SU-DHL-6 (cell line): ENCODE data around the gene ATOX1.

ENCODE experiments used
- H2AFZ ChIP-seq: fragments of 200-600 bp; sonication (generic); 2 replicates; pipeline ENCODE4 v1.6.1; 2014; ENCODE audit warnings: low read depth, mild to moderate bottlenecking, moderate library complexity, mixed read lengths, antibody characterized with exemption, low read length; ENCODE audit not compliant: severe bottlenecking
- H3F3A ChIP-seq: fragments of 200-600 bp; shearing (Covaris generic); 2 replicates; pipeline ENCODE4 v1.6.0; 2016; ENCODE audit warnings: antibody characterized with exemption, mild to moderate bottlenecking; ENCODE audit not compliant: insufficient read depth
- H3K27ac ChIP-seq: fragments of 200-600 bp; sonication (generic); 2 replicates; pipeline ENCODE4 v1.5.1; 2016; ENCODE audit warnings: low read depth, mild to moderate bottlenecking, low read length, moderate library complexity, mixed read lengths
- H3K27me3 ChIP-seq: fragments of 200-600 bp; sonication (generic), shearing (Covaris generic); 2 replicates; pipeline ENCODE4 v1.6.0; 2014; ENCODE audit warnings: mild to moderate bottlenecking, low read length
- H3K36me3 ChIP-seq: fragments of 200-600 bp; sonication (generic); 2 replicates; pipeline ENCODE4 v1.6.1; 2014; ENCODE audit warnings: mild to moderate bottlenecking, low read length, mixed read lengths
- H3K4me2 ChIP-seq: fragments of 300-600, 200-600 bp; shearing (Covaris generic), sonication (generic); 2 replicates; pipeline ENCODE4 v1.6.0; 2014; ENCODE audit warnings: low read length, low read depth, mild to moderate bottlenecking; ENCODE audit not compliant: poor library complexity, severe bottlenecking
- H3K4me3 ChIP-seq: fragments of 200-600 bp; sonication (generic); 2 replicates; pipeline ENCODE4 v1.5.1; 2014; ENCODE audit warnings: antibody characterized with exemption, low read length, mild to moderate bottlenecking, mixed read lengths; ENCODE audit not compliant: insufficient read depth, poor library complexity, severe bottlenecking
- H3K79me2 ChIP-seq: fragments of 200-600 bp; sonication (generic); 2 replicates; pipeline ENCODE4 v1.6.1; 2014; ENCODE audit warnings: mild to moderate bottlenecking, low read length, moderate library complexity; ENCODE audit not compliant: insufficient read depth
- H3K9ac ChIP-seq: fragments of 200-600 bp; sonication (generic); 2 replicates; pipeline ENCODE4 v1.7.0; 2014; ENCODE audit warnings: mild to moderate bottlenecking, low read length
- H3K9me2 ChIP-seq: fragments of 200-600 bp; sonication (generic); replicated peaks from 2 replicates; pipeline ENCODE4 v1.6.1; 2014; ENCODE audit warnings: low read length; ENCODE audit not compliant: insufficient read depth
- H3K9me3 ChIP-seq: fragments of 200-600 bp; sonication (generic); 2 replicates; pipeline ENCODE4 v1.6.1; 2014; ENCODE audit warnings: low read length, mixed read lengths; ENCODE audit not compliant: insufficient read depth
- H4K20me1 ChIP-seq: fragments of 200-600 bp; sonication (generic); 2 replicates; pipeline ENCODE4 v1.6.1; 2014; ENCODE audit warnings: low read depth, mild to moderate bottlenecking, antibody characterized with exemption, low read length, moderate library complexity, mixed read lengths
- CTCF ChIP-seq: fragments of 200-600 bp; sonication (generic); IDR thresholded peaks from one replicate; pipeline ENCODE4 v1.5.1; 2017; ENCODE audit warnings: antibody characterized with exemption, mild to moderate bottlenecking, low read length, moderate library complexity; ENCODE audit not compliant: insufficient read depth, poor library complexity, severe bottlenecking
- EZH2phosphoT487 ChIP-seq: fragments of 200-600 bp; sonication (generic), shearing (Covaris generic); conservative IDR thresholded peaks from 2 replicates; pipeline ENCODE4 v1.6.1; 2018; ENCODE audit warnings: mild to moderate bottlenecking, antibody characterized with exemption, low read length, moderate library complexity, mixed read lengths

The ATOX1 gene

DNA sequence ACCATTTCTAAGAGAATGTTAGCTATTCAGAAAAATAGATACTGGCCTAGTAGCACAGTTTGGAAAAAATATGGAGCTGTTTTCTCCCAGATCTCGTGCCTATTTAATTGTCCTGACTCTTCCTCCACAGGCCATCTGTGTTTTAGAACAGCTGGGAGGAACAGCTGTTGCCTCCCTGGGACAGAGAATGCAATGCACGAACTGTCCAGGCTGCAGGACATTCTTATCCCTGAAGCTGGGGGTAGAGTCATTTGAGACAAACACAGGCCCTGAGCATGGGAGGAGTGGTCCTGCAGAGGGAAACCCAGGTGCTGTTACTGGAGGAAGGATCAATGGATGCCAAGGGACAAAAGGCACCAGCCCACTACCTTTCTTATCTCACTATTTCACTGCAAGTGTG lies 50.9 kb downstream of the ATOX1 start:
- Histone ChIP-seq H3K4me3 (no peak overlapping the region), H3K9me2 (no peaks in the 10 kb centered on the region), H3K9ac (no peak overlapping the region), H3K27me3 (no peaks in the 10 kb centered on the region), H4K20me1 (no peaks in the 10 kb centered on the region), H3F3A (no peaks in the 10 kb centered on the region), H2AFZ (no peak overlapping the region), H3K36me3 (0 out of 2 replicates have a peak, but pooled peaks cover 4% of the 10 kb centered on the region), H3K27ac (no peak overlapping the region), H3K9me3 (peaks cover 5% of the 10 kb centered on the region; the same call in 1 of the 2 replicates), H3K4me2 (no peak overlapping the region), H3K79me2 (no peaks in the 10 kb centered on the region)
- TF ChIP-seq EZH2phosphoT487 (no peak), CTCF (no peak)

- no peak overlapping the region for H2AFZ ChIP-seq
- H3K9ac ChIP-seq: no peak overlapping the region
- H4K20me1 ChIP-seq: no peaks in the 10 kb centered on the region
- H3K9me2 ChIP-seq: no peaks in the 10 kb centered on the region
- no peak overlapping the region for H3K4me3 ChIP-seq
- H3K4me2 ChIP-seq: no peak overlapping the region
- TF ChIP-seq CTCF (no peak), EZH2phosphoT487 (no peak)
- peaks cover 3% of the 10 kb centered on the region; the same call in 1 of the 2 replicates for H3K9me3 ChIP-seq
- no peak overlapping the region for H3K27ac ChIP-seq
- H3F3A ChIP-seq: no peaks in the 10 kb centered on the region
- H3K36me3 ChIP-seq: 0 out of 2 replicates have a peak, but pooled peaks cover 4% of the 10 kb centered on the region
- H3K27me3 ChIP-seq: no peaks in the 10 kb centered on the region
- no peaks in the 10 kb centered on the region for H3K79me2 ChIP-seq
Observed at GRCh38 chr5:151706906-151707305, 51.5 kb downstream of the ATOX1 start.

GRCh38 chr5:151703780-151704179 lies 54.7 kb downstream of the ATOX1 start:
- H3K4me3 ChIP-seq: no peak overlapping the region
- H4K20me1 ChIP-seq: no peaks in the 10 kb centered on the region
- no peaks in the 10 kb centered on the region for H3K79me2 ChIP-seq
- no peaks in the 10 kb centered on the region for H3K9me2 ChIP-seq
- no peaks in the 10 kb centered on the region for H3F3A ChIP-seq
- H3K27ac ChIP-seq: no peak overlapping the region
- H3K4me2 ChIP-seq: no peak overlapping the region
- no peak for TF ChIP-seq CTCF
- TF ChIP-seq EZH2phosphoT487: no peak
- H3K9me3 ChIP-seq: no peaks in the 10 kb centered on the region
- no peaks in the 10 kb centered on the region for H3K36me3 ChIP-seq
- no peaks in the 10 kb centered on the region for H3K27me3 ChIP-seq
- H3K9ac ChIP-seq: no peak overlapping the region
- H2AFZ ChIP-seq: no peak overlapping the region
